Ovary (tissue), 9 donors: ENCODE results near the gene COPS9. TPM values are rescaled to one million over a fixed set of nuclear protein-coding genes. Genes with fewer than 3 reads are reported as not detected.
A peak's percentile ranks its signal among the peaks of the same experiment; 100 is the strongest.

ENCODE experiments used
- DNase-seq, 5 donors: peaks; one replicate each; pipeline ENCODE4 v3.0.0-alpha.2; 2019 to 2020
- H3K27ac ChIP-seq, 2 donors: fragments of 200-600 bp; one replicate each; pipeline versions ENCODE4 v1.5.1 to v1.8.0; 2019 to 2022
- H3K27me3 ChIP-seq: fragments of 200-600 bp; one replicate; pipeline ENCODE4 v1.8.0; 2022
- H3K36me3 ChIP-seq: fragments of 200-600 bp; sonication (generic); one replicate; pipeline ENCODE4 v1.5.1; 2019
- H3K4me1 ChIP-seq: one replicate; pipeline ENCODE4 v1.8.1; 2013; ENCODE audit warnings: mild to moderate bottlenecking, moderate library complexity; ENCODE audit not compliant: insufficient read depth
- H3K4me3 ChIP-seq: fragments of 200-600 bp; sonication (generic); one replicate; pipeline ENCODE4 v1.5.1; 2017
- H3K9me3 ChIP-seq, 2 donors: fragments of 200-600 bp in 1 of 2; sonication (generic) in 1 of 2; one replicate each; pipeline versions ENCODE4 v1.5.1 to v1.8.1; 2013 to 2019; ENCODE audit warnings: mild to moderate bottlenecking in 1 of 2, moderate library complexity in 1 of 2
- EP300 ChIP-seq: sonication (generic); formaldehyde crosslinking; IDR thresholded peaks from one replicate; pipeline ENCODE4 v1.6.1; 2017; ENCODE audit warnings: antibody characterized with exemption
- POLR2A ChIP-seq: fragments of 450-650 bp; IDR thresholded peaks from one replicate; pipeline ENCODE4 v1.6.1; 2017; ENCODE audit warnings: antibody characterized with exemption, mild to moderate bottlenecking, moderate library complexity
- WGBS, 3 donors: extraction: QIAGEN DNeasy Blood & Tissue Kit in 1 of 3; methylation state at CpG; one replicate each; pipeline versions ENCODE4 v1.1.5 to v1.1.7; 2013 to 2017; 5-methylcytosine and 5-hydroxymethylcytosine counted together
- intact Hi-C, 4 donors: fragments of 100-400 bp; cut with DNase I; formaldehyde crosslinking; loops; one replicate each; pipeline versions ENCODE4 v1.11.0 to v1.15.1; 2022 to 2023
- polyA plus RNA-seq, 2 donors: library from polyadenylated mRNA; stranded (reverse); fragments of 200-250 nt in 1 of 2; fragments of 350-450 nt in 1 of 2; fragmentation: Illumina TruSeq in 1 of 2; extraction: RNeasy Lipid Tissue Mini Kit (QIAGEN cat#74804) in 1 of 2; gene quantifications; one replicate each; pipeline ENCODE4 v1.2.3, GENCODE V29; 2013 to 2014
- total RNA-seq, 7 donors: library from RNA; depleted of rRNA in 2 of 7; stranded (reverse); fragments of >200 nt in 2 of 7; fragmentation: NEBNext Ultra II Directional in 3 of 7; extraction: Animal tissue kit (Norgen Biotek cat#: 25700) in 3 of 7; gene quantifications; one replicate each; pipeline versions ENCODE4 v1.1.0 to v1.2.4, GENCODE V29; 2016 to 2023
- TF ChIP-seq, protein P1 (sequence below), 3 donors: fragments of 450-650 bp in 2 of 3; fragments of 200-600 bp in 1 of 3; IDR thresholded peaks; one replicate each; pipeline versions ENCODE4 v1.5.1 to v1.8.0; 2016 to 2022; ENCODE audit warnings: antibody characterized with exemption in 3 of 3, mild to moderate bottlenecking in 1 of 3
- donor health status: DM: no; HTN: no; CAD: no; lungs with moderate emphysema.
- donor health status: DM: no; HTN: no; CAD: no.
- donor health status: Bipolar disorder and iron deficiency.
- donor health status: DM: yes; HTN: yes; CAD: no.
- donor health status: DM: no; HTN: no; CAD: no.
- donor health status: DM: yes; HTN: yes; CAD: no.

Gene COPS9
- total and polyA plus RNA-seq, 9 donors, result 42.1 to 286 (median 101) TPM

DNA sequence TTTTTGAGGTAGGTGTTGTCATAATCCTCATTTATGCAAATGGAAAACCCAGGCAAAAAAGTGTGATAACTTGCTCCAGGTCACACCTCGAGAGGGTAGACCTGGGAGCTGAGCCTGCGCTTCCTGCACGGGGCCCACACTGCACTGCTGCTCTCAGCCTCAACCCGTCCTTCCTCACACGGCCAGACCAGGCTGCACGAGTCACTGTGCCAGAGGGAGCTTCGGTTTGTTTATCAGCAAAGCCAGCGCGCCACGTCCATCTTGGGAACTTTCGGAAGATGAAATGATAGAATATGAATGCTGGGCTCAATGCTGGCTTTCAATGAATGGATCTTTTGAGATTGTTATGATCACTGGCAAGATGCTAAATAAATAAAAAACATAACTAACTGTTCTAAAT, 14.4 kb downstream of the COPS9 start:
- intact Hi-C loops, result loop anchor here in 1 of 4 donors (10.0 kb wide), 1 partner anchor 617 kb away; no protein-coding TSS in a partner anchor
- peak in 1 of 5 donors; percentile 9 for DNase-seq
- H3K27ac ChIP-seq, result no peak overlapping the region
- TF ChIP-seq, protein P1, sequence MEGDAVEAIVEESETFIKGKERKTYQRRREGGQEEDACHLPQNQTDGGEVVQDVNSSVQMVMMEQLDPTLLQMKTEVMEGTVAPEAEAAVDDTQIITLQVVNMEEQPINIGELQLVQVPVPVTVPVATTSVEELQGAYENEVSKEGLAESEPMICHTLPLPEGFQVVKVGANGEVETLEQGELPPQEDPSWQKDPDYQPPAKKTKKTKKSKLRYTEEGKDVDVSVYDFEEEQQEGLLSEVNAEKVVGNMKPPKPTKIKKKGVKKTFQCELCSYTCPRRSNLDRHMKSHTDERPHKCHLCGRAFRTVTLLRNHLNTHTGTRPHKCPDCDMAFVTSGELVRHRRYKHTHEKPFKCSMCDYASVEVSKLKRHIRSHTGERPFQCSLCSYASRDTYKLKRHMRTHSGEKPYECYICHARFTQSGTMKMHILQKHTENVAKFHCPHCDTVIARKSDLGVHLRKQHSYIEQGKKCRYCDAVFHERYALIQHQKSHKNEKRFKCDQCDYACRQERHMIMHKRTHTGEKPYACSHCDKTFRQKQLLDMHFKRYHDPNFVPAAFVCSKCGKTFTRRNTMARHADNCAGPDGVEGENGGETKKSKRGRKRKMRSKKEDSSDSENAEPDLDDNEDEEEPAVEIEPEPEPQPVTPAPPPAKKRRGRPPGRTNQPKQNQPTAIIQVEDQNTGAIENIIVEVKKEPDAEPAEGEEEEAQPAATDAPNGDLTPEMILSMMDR (IDR thresholded peaks at IDR 0.05), result no peak
- TF ChIP-seq EP300 (no peak), POLR2A (no peak)
- no peaks in the 10 kb centered on the region for H3K27me3 ChIP-seq
- H3K9me3 ChIP-seq, result no peaks in the 10 kb centered on the region
- 55 to 62% (median 59%) methylated on average over 11 of the region's 11 CpGs for WGBS, 3 donors
- no peak overlapping the region for H3K4me3 ChIP-seq
- no peaks in the 10 kb centered on the region for H3K36me3 ChIP-seq
- no peaks in the 10 kb centered on the region for H3K4me1 ChIP-seq

DNA sequence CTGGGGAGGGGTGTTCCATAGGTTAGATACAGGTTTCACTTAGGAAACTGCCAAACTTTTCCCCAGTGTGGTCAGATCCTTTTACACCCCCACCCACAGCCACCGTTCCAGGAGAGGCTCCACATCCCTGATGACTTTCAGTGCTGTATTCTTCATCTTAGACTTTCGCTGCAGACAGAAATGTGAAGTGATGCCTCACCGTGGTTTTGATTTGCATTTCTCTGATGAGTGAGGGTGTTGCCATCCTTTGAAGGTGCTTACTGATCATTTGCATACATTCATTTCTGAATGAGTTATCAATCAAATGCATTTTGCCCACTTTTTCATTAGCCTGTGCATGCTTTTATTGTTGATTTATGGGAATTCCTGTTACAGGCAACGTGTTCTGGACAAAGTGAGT, 14.9 kb downstream of the COPS9 start:
- H3K4me1 ChIP-seq, result no peaks in the 10 kb centered on the region
- intact Hi-C loops, result loop anchor here in 1 of 4 donors (10.0 kb wide), 1 partner anchor 616 kb away; no protein-coding TSS in a partner anchor
- H3K27ac ChIP-seq, result no peak overlapping the region
- 55 to 61% (median 59%) methylated on average over 4 of the region's 4 CpGs for WGBS, 3 donors
- TF ChIP-seq POLR2A (no peak), EP300 (no peak)
- TF ChIP-seq, protein P1 (IDR thresholded peaks at IDR 0.05), result no peak
- DNase-seq, result no peak
- no peaks in the 10 kb centered on the region for H3K9me3 ChIP-seq
- H3K27me3 ChIP-seq, result no peaks in the 10 kb centered on the region
- H3K36me3 ChIP-seq, result no peaks in the 10 kb centered on the region
- no peak overlapping the region for H3K4me3 ChIP-seq

DNA sequence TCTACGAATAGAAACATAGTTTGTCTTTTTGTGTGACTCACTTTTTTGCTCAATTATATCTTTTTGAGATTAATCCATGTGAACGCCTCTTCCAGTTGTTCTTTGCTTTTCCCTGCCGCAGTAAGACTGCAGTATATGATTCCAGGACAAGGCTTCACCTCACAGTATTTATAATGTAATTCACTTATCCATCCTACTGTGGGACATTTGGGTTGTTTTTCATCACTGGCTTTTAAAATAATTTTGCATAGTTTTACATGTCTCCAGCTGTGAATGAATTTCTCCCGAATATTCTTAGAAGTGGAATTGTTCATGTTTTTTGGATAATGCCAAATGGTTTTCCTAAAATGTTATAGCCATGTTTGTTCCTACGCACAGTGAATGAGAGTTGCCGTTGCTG, 21.9 kb downstream of the COPS9 start:
- Histone ChIP-seq H3K27me3 (no peaks in the 10 kb centered on the region), H3K4me1 (no peaks in the 10 kb centered on the region), H3K27ac (no peak overlapping the region), H3K4me3 (no peak overlapping the region), H3K9me3 (no peaks in the 10 kb centered on the region), H3K36me3 (no peaks in the 10 kb centered on the region)
- TF ChIP-seq EP300, result no peak
- no peak for TF ChIP-seq POLR2A
- TF ChIP-seq, protein P1 (IDR thresholded peaks at IDR 0.05), result no peak
- WGBS, 3 donors, result 68 to 83% (median 78%) methylated on average over 6 of the region's 6 CpGs
- intact Hi-C loops, result no loop called here
- DNase-seq, result no peak

DNA sequence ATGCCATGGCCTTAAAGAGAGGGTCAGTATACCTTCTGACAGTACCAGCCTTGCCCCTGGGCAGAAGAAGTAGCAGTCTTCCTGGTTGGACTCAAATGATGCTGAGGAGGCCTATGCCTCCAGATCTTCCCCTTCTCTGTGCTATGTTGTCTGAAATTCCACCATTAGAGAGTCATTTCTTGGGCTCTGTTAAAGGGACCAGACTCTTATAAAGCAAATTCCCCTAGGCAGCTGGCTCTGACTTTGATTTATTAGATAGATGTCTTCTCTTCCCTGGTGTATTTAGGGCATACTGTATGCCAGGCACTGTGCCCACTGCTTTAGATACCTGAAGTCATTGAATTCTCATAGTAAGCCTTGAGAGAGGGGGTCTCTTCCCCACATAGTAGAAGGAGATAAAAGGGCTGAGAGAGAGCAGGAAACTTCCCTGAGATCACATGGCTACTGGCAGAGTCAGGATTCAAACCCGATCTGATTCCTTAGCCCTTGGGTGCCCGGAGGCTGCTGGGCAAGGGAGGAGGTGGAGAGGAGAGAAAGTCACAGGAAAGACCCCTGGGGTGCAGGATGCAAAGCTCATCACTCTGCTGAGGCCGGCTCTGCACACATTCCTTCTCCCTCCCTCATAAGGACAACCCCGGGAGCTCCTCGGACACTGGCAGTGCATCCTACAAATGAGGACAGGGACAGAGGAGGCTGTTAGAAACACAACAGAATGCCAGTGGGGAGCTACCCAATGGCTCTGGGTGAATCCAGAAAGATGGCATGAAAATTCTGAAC, 23.0 kb downstream of the COPS9 start:
- TF ChIP-seq EP300 (no peak), POLR2A (no peak)
- Histone ChIP-seq H3K36me3 (no peaks in the 10 kb centered on the region), H3K27ac (no peak overlapping the region), H3K9me3 (no peaks in the 10 kb centered on the region), H3K4me1 (no peaks in the 10 kb centered on the region), H3K27me3 (no peaks in the 10 kb centered on the region), H3K4me3 (no peak overlapping the region)
- intact Hi-C loops, result no loop called here
- no peak for DNase-seq
- WGBS, 3 donors, result 24 to 41% (median 29%) methylated on average over 5 of the region's 5 CpGs

DNA sequence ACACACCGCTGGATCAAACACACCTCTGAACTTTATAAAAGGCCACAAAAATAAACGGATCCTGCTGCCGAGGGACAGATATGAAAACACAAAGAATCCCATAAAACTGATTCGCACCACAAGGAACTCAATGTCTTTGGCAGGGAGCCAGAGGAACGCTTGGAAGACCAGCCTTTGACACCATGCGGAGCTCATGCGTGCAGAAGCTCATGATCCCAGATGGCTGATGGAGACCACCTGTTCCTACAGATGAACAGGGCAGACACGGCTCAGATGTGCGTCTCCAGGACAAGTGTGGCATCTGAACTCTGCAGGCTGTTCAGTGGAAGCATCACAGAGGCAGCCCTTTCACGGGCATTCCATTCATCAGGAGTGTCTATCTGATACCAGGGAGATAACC, 24.9 kb downstream of the COPS9 start:
- TF ChIP-seq, protein P1 (IDR thresholded peaks at IDR 0.05), result no peak
- TF ChIP-seq POLR2A (no peak), EP300 (no peak)
- no peaks in the 10 kb centered on the region for H3K36me3 ChIP-seq
- WGBS, 3 donors, result 9 to 15% (median 10%) methylated on average over 10 of the region's 10 CpGs
- H3K27me3 ChIP-seq, result no peaks in the 10 kb centered on the region
- intact Hi-C loops, result no loop called here
- H3K4me3 ChIP-seq, result no peak overlapping the region
- no peak overlapping the region for H3K27ac ChIP-seq
- H3K9me3 ChIP-seq, result no peaks in the 10 kb centered on the region
- no peak for DNase-seq
- no peaks in the 10 kb centered on the region for H3K4me1 ChIP-seq
